ENCODE measurements around the gene DHX30. TPM values are rescaled to one million over a fixed set of nuclear protein-coding genes. Genes with fewer than 3 reads are reported as not detected.

DHX30 gene
- total and polyA plus RNA-seq, 2 of the 8 experiments (the other 6 are each of a cell fraction or from before 2014, with no cell fraction given) = 82.4 to 97.9 TPM

- Histone ChIP-seq H3K79me2 (ENCODE audit: control insufficient read depth in 1 of 2, insufficient read depth in 2 of 2, low read length in 2 of 2) (no peaks in the 10 kb centered on the region), H3K79me1 (ENCODE audit: low read depth, low read length) (no peaks in the 10 kb centered on the region), H3K27ac (ENCODE audit: low read depth, low read length) (no peak overlapping the region), H2BK20ac (ENCODE audit: low read length) (no peak overlapping the region), H3K9me3 (ENCODE audit: insufficient read depth in 2 of 2, low read depth in 1 of 2, low read length in 1 of 2) (no peaks in the 10 kb centered on the region), H4K20me1 (replicated peaks in 1 of 2; ENCODE audit: control insufficient read depth in 1 of 2, insufficient read depth in 2 of 2, low read length in 2 of 2) (peaks cover 4 to 21% of the 10 kb centered on the region in 2 experiments), H3K4me3 (ENCODE audit: extremely low read depth in 1 of 4, insufficient read depth in 2 of 4, low read depth in 3 of 4, low read length in 4 of 4) (no peak overlapping the region), H3K9ac (replicated peaks in 1 of 4; ENCODE audit: extremely low read depth in 1 of 4, low read depth in 3 of 4, low read length in 3 of 4) (no peak overlapping the region), H3K18ac (ENCODE audit: extremely low read depth, low read length) (no peak overlapping the region), H3K36me3 (ENCODE audit: control insufficient read depth in 2 of 4, insufficient read depth in 4 of 4, low read length in 3 of 4) (peaks cover 16 to 48% (median 31%) of the 10 kb centered on the region in 4 experiments; a peak in 6 of 8 replicates), H2BK15ac (ENCODE audit: low read length) (no peak overlapping the region), H4K5ac (ENCODE audit: insufficient read length, low read depth, low read length) (no peak overlapping the region), H3K23me2 (ENCODE audit: low read depth, low read length) (no peaks in the 10 kb centered on the region; the same call in 1 of the 2 replicates), H2BK120ac (replicated peaks; ENCODE audit: low read depth, low read length) (no peak overlapping the region), H4K8ac (ENCODE audit: extremely low read depth, insufficient read depth, low read length) (no peak overlapping the region), H2AK5ac (ENCODE audit: low read depth, low read length) (no peak overlapping the region), H3K14ac (ENCODE audit: insufficient read length) (no peak overlapping the region), H2AFZ (ENCODE audit: low read length) (no peak overlapping the region), H3K23ac (ENCODE audit: insufficient read length) (no peak overlapping the region), H2BK5ac (ENCODE audit: low read depth, low read length) (no peak overlapping the region), H3K4me1 (replicated peaks in 1 of 4; ENCODE audit: control insufficient read depth in 3 of 4, insufficient read depth in 4 of 4, low read length in 3 of 4) (no peaks in the 10 kb centered on the region), H3K4me2 (ENCODE audit: insufficient read depth in 1 of 2, low read depth in 2 of 2, low read length in 2 of 2) (no peak overlapping the region), H3K4ac (replicated peaks; ENCODE audit: insufficient read length, low read depth, low read length) (no peak overlapping the region), H2BK12ac (ENCODE audit: low read depth, low read length) (no peak overlapping the region), H3K27me3 (replicated peaks in 1 of 4; ENCODE audit: control insufficient read depth in 3 of 4, extremely low read depth in 1 of 4, insufficient read depth in 3 of 4, low read length in 3 of 4) (no peaks in the 10 kb centered on the region), H4K91ac (replicated peaks; ENCODE audit: insufficient read length, low read length) (no peak overlapping the region), H3K56ac (replicated peaks; ENCODE audit: insufficient read length, low read depth, low read length) (no peak overlapping the region)
- peak in 1 of 3 experiments; percentile 39; a peak in 2 of 4 replicates for TF ChIP-seq CTCF (IDR thresholded peaks at IDR 0.05; ENCODE audit: control extremely low read depth in 1 of 3, insufficient read depth in 1 of 3, low read depth in 1 of 3, low read length in 3 of 3)
- 0 out of 4 replicates have a peak, but pooled peaks of 1 of the 2 experiments have one; percentile 14 for TF ChIP-seq RAD21 (IDR thresholded peaks at IDR 0.05 in 1 of 2, conservative IDR thresholded peaks at IDR 0.05 in 1 of 2; ENCODE audit: low read depth in 2 of 2, low read length in 2 of 2)
- TF ChIP-seq TEAD4 (IDR thresholded peaks at IDR 0.05; ENCODE audit: low read depth, low read length) = no peak
- FAIRE-seq (no peak), DNase-seq (ENCODE audit: low read depth in 1 of 2, low spot score in 2 of 2) (no peak)
- ChIA-PET CTCF (ENCODE audit: partially characterized antibody) (interaction anchor here (0.7 to 5.0 kb wide), 10 partner anchors 10 to 302 kb away, joined by 3 to 38 read pairs (median 5); no protein-coding TSS in a partner anchor), POLR2A (ENCODE audit: partially characterized antibody) (interaction anchor here (1.2 to 1.4 kb wide), 3 partner anchors 9 to 297 kb away, joined by 3 to 6 read pairs (median 4); no protein-coding TSS in a partner anchor)
- WGBS, 2 experiments (ENCODE audit: extremely low coverage in 1 of 2, insufficient coverage in 1 of 2, insufficient read length in 1 of 2, insufficient replicate concordance in 2 of 2, low coverage in 1 of 2, low lambda C conversion rate in 2 of 2, missing lambda C conversion rate in 1 of 2) = 94% methylated on average over 14 of the region's 14 CpGs; no CpG with 5 or more reads in 1 of the 2 experiments
Observed at GRCh38 chr3:47854720-47855455, 52.0 kb downstream of the DHX30 start.
